CD14-positive monocyte (primary cell): ENCODE data around the gene CCDC9B. TPM values are rescaled to one million over a fixed set of nuclear protein-coding genes. Genes with fewer than 3 reads are reported as not detected.

Experiments used
- DNase-seq, 3 donors: peaks; one replicate each; pipeline ENCODE4 v3.0.0-alpha.2; 2011 to 2022
- H2AFZ ChIP-seq: 2 replicates; pipeline ENCODE4 v1.6.0; 2012; ENCODE audit warnings: mild to moderate bottlenecking, low read depth, low read length, inconsistent platforms; ENCODE audit not compliant: insufficient read depth, poor library complexity, severe bottlenecking
- H3K27ac ChIP-seq, 2 donors: 1 replicate in 1 of 2; 2 replicates in 1 of 2; pipeline ENCODE4 v1.5.1; 2012 to 2013; ENCODE audit warnings: low read length in 2 of 2, control low read depth in 1 of 2, inconsistent platforms in 1 of 2, low read depth in 1 of 2, mild to moderate bottlenecking in 1 of 2
- H3K27me3 ChIP-seq, 2 donors: one replicate each; pipeline versions ENCODE4 v1.6.0 to v1.6.1; 2011 to 2013; ENCODE audit warnings: low read length in 2 of 2; ENCODE audit not compliant: control insufficient read depth in 2 of 2, insufficient read depth in 2 of 2
- H3K36me3 ChIP-seq, 2 donors: replicated peaks in 1 of 2; 1 replicate in 1 of 2; 2 replicates in 1 of 2; pipeline versions ENCODE4 v1.5.1 to v1.6.1; 2012 to 2013; ENCODE audit warnings: low read length in 2 of 2, control low read depth in 1 of 2, inconsistent platforms in 1 of 2, mild to moderate bottlenecking in 1 of 2; ENCODE audit not compliant: insufficient read depth in 2 of 2, control insufficient read depth in 1 of 2
- H3K4me1 ChIP-seq, 2 donors: 1 replicate in 1 of 2; 2 replicates in 1 of 2; pipeline versions ENCODE4 v1.5.1 to v1.6.1; 2012 to 2013; ENCODE audit warnings: low read length in 2 of 2, control low read depth in 1 of 2, inconsistent platforms in 1 of 2, mild to moderate bottlenecking in 1 of 2, moderate library complexity in 1 of 2; ENCODE audit not compliant: insufficient read depth in 2 of 2, control insufficient read depth in 1 of 2
- H3K4me2 ChIP-seq: replicated peaks from 2 replicates; pipeline ENCODE3; 2012; ENCODE audit warnings: low read length, moderate library complexity, mild to moderate bottlenecking; ENCODE audit not compliant: poor library complexity, severe bottlenecking; ENCODE audit errors: extremely low read depth
- H3K4me3 ChIP-seq, 3 experiments: fragments of 200-600 bp in 1 of 3; sonication (generic) in 1 of 3; replicated peaks in 1 of 3; 1 replicate in 2 of 3; 2 replicates in 1 of 3; pipeline ENCODE4 v1.5.1; 2011 to 2013; ENCODE audit warnings: low read length in 3 of 3, mild to moderate bottlenecking in 3 of 3, control low read depth in 2 of 3, low read depth in 2 of 3, inconsistent platforms in 1 of 3, moderate library complexity in 1 of 3
- H3K79me2 ChIP-seq: 2 replicates; pipeline ENCODE4 v1.6.0; 2012; ENCODE audit warnings: mild to moderate bottlenecking, control low read depth, inconsistent platforms, low read length, moderate library complexity; ENCODE audit not compliant: insufficient read depth
- H3K9ac ChIP-seq: 2 replicates; pipeline ENCODE4 v1.6.0; 2017; ENCODE audit warnings: low read length, mild to moderate bottlenecking; ENCODE audit not compliant: insufficient read depth, poor library complexity, severe bottlenecking
- H3K9me3 ChIP-seq, 2 donors: replicated peaks in 1 of 2; 1 replicate in 1 of 2; 2 replicates in 1 of 2; pipeline versions ENCODE4 v1.5.1 to v1.6.1; 2012 to 2013; ENCODE audit warnings: low read length in 2 of 2, control low read depth in 1 of 2; ENCODE audit not compliant: control insufficient read depth in 1 of 2, insufficient read depth in 1 of 2
- H4K20me1 ChIP-seq: 2 replicates; pipeline ENCODE4 v1.6.0; 2012; ENCODE audit warnings: mild to moderate bottlenecking, low read length, control low read depth, moderate library complexity; ENCODE audit not compliant: insufficient read depth
- H3K27ac Mint-ChIP-seq, 7 donors: one replicate each; pipeline ENCODE4 v1.8.0; 2020; ENCODE audit warnings: mild to moderate bottlenecking in 7 of 7, mixed read lengths in 7 of 7, moderate library complexity in 6 of 7, inconsistent platforms in 2 of 7
- H3K27me3 Mint-ChIP-seq, 3 donors: one replicate each; pipeline ENCODE4 v1.8.0; 2021 to 2022; ENCODE audit warnings: low read depth in 3 of 3, mild to moderate bottlenecking in 3 of 3, mixed read lengths in 3 of 3, moderate library complexity in 3 of 3, inconsistent platforms in 1 of 3
- H3K36me3 Mint-ChIP-seq, 2 donors: one replicate each; pipeline ENCODE4 v1.8.0; 2020; ENCODE audit warnings: mixed read lengths in 2 of 2, inconsistent platforms in 1 of 2, mild to moderate bottlenecking in 1 of 2
- H3K4me1 Mint-ChIP-seq: one replicate; pipeline ENCODE4 v1.8.0; 2020; ENCODE audit warnings: mild to moderate bottlenecking, mixed read lengths
- H3K4me3 Mint-ChIP-seq, 2 donors: one replicate each; pipeline ENCODE4 v1.8.0; 2020; ENCODE audit warnings: mild to moderate bottlenecking in 2 of 2, mixed read lengths in 2 of 2, moderate library complexity in 1 of 2
- H3K9me3 Mint-ChIP-seq, 7 donors: one replicate each; pipeline ENCODE4 v1.8.0; 2020 to 2022; ENCODE audit warnings: mixed read lengths in 7 of 7, mild to moderate bottlenecking in 6 of 7, moderate library complexity in 6 of 7, inconsistent platforms in 2 of 7
- CTCF ChIP-seq: fragments of 200-600 bp; IDR thresholded peaks from one replicate; pipeline ENCODE4 v1.8.0; 2022; ENCODE audit warnings: antibody characterized with exemption, mild to moderate bottlenecking
- WGBS: methylation state at CpG from one replicate; pipeline ENCODE4 v1.1.5; 2013; ENCODE audit warnings: missing lambda C conversion rate; ENCODE audit not compliant: insufficient coverage; 5-methylcytosine and 5-hydroxymethylcytosine counted together
- intact Hi-C, 2 donors: fragments of 100-400 bp; cut with micrococcal nuclease; formaldehyde crosslinking; loops; one replicate each; pipeline versions ENCODE4 v1.15.0 to v1.15.1; 2023
- polyA plus RNA-seq, 3 donors: library from polyadenylated mRNA; depleted of rRNA in 1 of 3; unstranded in 2 of 3; stranded (reverse) in 1 of 3; fragments of 300-500 nt in 2 of 3; fragments of >200 nt in 1 of 3; fragmentation: Illumina TruSeq in 2 of 3; gene quantifications; 1 replicate in 2 of 3; 2 replicates in 1 of 3; pipeline ENCODE4 v1.2.3, GENCODE V29; 2012 to 2021

CCDC9B gene
- polyA plus RNA-seq, 3 donors, result 0.13 to 2.2 (median 0.39) TPM

- Histone ChIP-seq H3K9ac (no peak overlapping the region), H3K27ac (no peak overlapping the region), H3K4me3 (no peak overlapping the region), H3K4me2 (no peak overlapping the region), H4K20me1 (no peaks in the 10 kb centered on the region), H2AFZ (no peak overlapping the region), H3K4me1 (peaks cover 77 to 85% of the 10 kb centered on the region in 2 donors), H3K79me2 (peaks cover 29% of the 10 kb centered on the region), H3K9me3 (no peaks in the 10 kb centered on the region), H3K36me3 (peaks cover 3 to 40% of the 10 kb centered on the region in 2 donors), H3K27me3 (no peaks in the 10 kb centered on the region)
- DNase-seq, result no peak
- Mint-ChIP-seq H3K9me3 (peaks cover 0 to 1% (median 0%) of the 10 kb centered on the region in 7 donors), H3K36me3 (peaks cover 48 to 54% of the 10 kb centered on the region in 2 donors), H3K4me1 (peaks cover 95% of the 10 kb centered on the region), H3K4me3 (no peak overlapping the region), H3K27me3 (peaks cover 1 to 4% (median 2%) of the 10 kb centered on the region in 3 donors), H3K27ac (peak overlapping the region in 3 of 7 donors; percentile 22 to 87 (median 72))
- TF ChIP-seq CTCF, result no peak
- no CpG with 5 or more reads among the region's 7 CpGs for WGBS
- intact Hi-C loops, result no loop called here
These were observed 9.7 kb downstream of the CCDC9B start for GRCh38 chr15:40331026-40331425.

GRCh38 chr15:40330368-40330836, 10.3 kb downstream of the CCDC9B start:
- DNase-seq, result peak in 2 of 3 donors; percentile 70 to 73
- Histone ChIP-seq H3K4me2 (no peak overlapping the region), H4K20me1 (no peaks in the 10 kb centered on the region), H3K4me1 (peaks cover 77 to 85% of the 10 kb centered on the region in 2 donors), H3K9me3 (no peaks in the 10 kb centered on the region), H3K4me3 (no peak overlapping the region), H3K27me3 (no peaks in the 10 kb centered on the region), H3K36me3 (peaks cover 3 to 40% of the 10 kb centered on the region in 2 donors), H3K27ac (no peak overlapping the region), H3K79me2 (peaks cover 33% of the 10 kb centered on the region), H3K9ac (no peak overlapping the region), H2AFZ (no peak overlapping the region)
- WGBS, result 19% methylated on average over 5 of the region's 5 CpGs
- no peak for TF ChIP-seq CTCF
- intact Hi-C loops, result no loop called here
- no peak overlapping the region for H3K4me3 Mint-ChIP-seq
- peaks cover 51 to 56% of the 10 kb centered on the region in 2 donors for H3K36me3 Mint-ChIP-seq
- peaks cover 0 to 1% (median 0%) of the 10 kb centered on the region in 7 donors for H3K9me3 Mint-ChIP-seq
- peak overlapping the region; percentile 35 to 87 (median 72) for H3K27ac Mint-ChIP-seq
- H3K27me3 Mint-ChIP-seq, result peaks cover 1 to 4% (median 2%) of the 10 kb centered on the region in 3 donors
- peaks cover 95% of the 10 kb centered on the region for H3K4me1 Mint-ChIP-seq
